HG03571 (cell line): ENCODE measurements around the gene MAPK14.

Source experiments
- ATAC-seq: cut with Tn5 transposase; IDR thresholded peaks from one replicate; pipeline ENCODE4 v1.9.1; 2021; ENCODE audit not compliant: unreplicated experiment

MAPK14 gene

DNA sequence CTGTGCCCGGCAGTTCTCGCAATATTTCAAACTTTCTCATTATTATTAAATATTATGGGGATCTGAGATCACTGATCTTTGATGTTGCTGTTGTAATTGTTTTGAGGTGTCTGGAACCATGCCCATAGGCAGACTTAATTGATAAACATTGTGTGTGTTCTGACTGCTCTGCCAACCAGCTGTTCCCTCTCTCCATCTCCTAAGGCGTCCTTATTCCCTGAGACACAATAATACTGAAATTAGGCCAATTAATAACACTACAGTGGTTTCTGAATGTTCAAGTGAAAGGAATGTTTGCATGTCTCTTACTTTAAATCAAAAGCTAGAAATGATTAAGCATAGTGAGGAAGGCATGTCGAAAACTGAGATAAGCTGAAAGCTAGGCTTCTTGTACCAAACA, 7.6 kb downstream of the MAPK14 start:
- ATAC-seq = no peak

DNA sequence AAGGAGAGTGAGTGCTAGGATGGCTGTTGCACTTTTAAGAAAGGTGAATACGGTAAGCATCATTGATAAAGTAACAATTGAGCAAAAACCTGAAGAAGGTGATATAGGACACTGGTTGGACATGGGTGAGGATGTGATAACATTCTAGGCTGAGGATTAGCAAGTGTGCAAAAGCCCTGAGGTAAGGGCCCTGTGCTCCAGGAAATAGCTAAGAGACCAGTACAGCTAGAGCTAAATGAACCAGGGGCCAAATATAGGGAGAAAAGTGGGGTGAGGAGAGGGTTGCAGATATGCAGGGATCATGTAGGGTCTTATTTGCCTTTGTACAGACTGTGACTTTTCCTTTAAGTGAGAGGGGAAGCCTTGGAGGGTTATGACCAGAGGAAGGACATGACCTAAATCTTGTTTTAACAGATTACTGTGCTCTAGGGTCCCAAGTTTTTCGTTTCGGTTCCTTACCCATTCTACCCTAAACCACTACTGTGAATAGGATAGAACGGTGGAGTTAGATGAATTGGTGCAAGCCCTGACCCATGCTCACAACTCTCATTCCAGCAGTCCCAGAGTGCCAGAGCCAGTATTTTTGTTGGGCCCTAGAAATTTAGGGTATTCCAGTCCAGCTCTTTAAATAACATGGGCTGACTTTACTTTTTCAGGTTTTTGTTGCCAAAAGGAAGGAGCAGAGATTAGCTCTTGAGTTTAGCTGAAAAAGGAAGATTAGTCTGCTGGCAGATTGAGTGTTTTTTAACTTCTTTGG, 10.7 kb downstream of the MAPK14 start:
- ATAC-seq = no peak

DNA sequence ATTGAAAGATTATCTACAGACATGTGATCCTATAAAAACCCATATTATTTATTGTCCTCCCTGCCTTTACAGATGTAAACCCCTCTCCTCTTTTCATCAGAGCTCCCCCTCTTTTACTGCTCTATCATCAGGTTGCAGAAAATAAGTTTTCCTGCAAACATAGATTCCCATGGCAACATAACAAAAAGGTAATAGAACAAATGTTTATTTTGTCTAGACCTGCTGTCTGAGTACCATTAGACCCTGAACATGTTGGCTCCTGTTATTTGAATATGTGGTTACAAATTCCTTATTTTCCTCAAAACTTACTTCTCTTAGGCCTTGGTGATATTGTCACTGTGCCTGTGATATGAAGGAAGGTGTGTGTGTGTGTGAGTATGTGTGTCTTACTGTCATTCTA, 11.5 kb downstream of the MAPK14 start:
- no peak for ATAC-seq

DNA sequence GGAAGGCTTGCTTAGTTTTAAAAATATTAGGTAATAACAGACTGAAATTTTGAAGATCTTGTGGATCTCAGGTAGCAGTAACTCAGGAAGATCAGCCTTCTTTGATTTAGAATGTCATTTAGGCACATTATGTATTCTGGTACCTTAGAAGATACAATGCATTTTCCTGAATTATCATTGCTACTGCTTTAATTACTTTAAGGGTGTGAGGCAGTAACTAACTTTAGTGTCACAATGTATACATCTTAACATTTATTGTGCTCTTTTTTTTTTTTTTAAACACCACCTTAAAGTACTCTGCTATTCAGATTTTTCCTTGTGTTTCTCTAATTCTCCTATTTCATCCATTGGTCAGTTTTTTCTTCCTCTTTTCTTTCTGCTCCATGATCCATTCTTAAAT, 13.3 kb downstream of the MAPK14 start:
- no peak for ATAC-seq

DNA sequence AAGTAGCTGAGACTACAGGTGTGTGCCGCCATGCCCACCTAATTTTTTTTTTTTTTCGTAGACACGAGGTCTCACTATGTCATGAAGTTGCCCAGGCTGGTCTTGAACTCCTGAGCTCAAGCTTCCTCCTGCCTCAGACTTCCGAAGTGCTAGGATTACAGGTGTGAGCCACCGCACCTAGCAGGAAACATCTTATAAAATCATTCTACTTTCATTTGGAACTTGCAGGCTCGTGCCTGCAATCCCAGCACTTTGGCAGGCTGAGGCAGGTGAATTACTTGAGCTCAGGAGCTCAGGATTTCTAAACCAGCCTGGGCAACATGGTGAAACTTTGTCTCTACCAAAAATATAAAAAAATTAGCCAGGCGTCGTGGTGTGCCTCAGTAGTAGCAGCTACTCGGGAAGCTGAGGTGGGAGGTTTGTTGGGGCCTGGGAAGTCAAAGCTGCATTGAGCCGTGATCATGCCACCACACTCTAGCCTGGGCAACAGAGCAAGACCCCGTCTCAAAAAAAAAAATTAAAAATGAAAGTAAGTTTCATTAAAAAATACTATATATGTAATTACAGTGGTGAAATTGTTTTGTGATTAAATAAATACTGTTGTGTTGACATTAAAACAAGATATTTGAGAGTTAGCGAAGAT, 15.1 kb downstream of the MAPK14 start:
- no peak for ATAC-seq

DNA sequence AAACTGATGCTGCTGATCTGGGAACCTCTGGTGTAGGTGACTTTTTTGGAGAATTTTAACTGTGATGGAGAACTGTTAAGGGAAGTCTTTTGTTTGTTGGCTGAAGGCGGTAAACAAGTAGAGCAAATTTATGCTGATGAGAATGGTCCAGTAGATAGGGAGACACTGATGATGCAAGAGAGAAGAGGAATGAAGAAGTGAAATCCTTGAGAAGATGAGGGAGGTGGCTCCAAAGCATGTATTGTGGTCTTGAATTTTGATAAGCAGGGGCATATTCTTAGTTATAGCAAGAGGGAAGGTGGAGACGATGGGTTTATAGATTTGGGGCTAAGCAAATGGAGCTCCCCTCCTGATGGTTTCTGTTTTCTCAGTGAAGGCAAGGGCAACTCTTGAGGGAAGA, 22.0 kb downstream of the MAPK14 start:
- no peak for ATAC-seq

DNA sequence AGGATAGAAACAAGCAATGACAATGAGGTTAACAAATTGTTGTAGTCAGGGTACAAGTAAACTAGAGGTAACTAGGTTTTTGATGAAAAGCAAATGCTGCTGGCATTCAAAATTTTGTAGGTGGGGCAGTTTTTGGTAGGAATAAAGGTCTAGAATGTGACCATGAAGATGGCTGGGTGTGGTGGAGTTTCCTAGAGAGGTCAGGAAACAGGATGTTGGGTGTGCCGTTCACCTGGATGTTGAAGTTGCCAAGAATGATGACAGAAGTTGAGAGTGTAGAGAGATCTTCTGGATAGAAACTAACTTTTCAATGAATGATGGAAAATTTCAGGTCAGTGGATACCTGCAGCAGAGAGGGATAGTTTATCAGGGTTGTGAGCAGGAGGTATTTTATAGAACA, 22.7 kb downstream of the MAPK14 start:
- no peak for ATAC-seq

DNA sequence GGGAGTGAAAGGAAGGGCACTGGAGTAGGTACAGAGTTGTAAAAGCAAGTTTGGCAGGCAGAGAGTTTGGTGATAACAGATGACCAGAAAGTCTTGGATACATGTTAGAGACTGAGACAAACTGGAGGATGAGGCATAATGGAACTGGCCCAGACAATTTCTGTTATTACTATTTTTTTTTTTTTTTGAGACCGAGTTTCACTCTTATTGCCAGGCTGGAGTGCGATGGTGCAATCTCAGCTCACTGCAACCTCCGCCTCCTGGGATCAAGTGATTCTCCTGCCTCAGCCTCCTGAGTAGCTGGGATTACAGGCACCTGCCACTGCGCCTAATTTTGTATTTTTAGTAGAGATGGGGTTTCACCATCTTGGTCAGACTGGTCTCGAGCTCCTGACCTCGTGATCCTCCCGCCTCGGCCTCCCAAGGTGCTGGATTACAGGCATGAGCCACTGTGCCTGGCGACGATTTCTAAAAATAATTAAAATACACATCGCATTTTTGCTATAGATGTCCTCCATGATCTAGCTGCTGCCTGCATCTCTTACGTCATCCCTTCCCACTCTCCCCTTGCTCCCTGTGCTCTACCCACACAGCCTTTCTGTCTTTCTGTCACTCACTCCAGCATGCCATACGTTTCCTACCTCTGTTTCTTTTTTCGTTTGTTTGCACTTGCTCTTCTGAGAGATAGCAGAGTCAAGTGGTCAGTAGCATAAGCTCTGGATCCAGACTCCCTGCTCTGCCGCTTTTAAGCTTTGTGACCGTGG, 23.5 kb downstream of the MAPK14 start:
- no peak for ATAC-seq

DNA sequence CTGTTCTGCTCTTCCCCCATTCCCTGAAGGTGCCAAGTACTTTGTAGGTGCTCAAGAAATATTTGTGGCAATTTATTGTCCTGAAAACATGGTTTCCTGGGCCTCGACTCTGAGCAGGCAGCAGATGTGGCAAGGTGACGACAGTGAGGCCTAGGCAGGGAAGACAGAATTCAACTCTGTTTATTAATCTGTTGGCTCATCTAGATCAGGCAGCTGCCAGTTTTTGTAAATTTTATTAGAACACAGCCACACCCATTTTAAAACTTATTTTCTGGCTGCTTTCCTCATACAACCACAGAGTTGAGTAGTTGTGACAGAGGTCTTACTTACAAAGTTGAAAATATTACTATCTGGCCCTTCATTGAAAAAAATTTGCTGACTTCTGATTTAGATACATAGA, 24.5 kb downstream of the MAPK14 start:
- ATAC-seq = no peak

DNA sequence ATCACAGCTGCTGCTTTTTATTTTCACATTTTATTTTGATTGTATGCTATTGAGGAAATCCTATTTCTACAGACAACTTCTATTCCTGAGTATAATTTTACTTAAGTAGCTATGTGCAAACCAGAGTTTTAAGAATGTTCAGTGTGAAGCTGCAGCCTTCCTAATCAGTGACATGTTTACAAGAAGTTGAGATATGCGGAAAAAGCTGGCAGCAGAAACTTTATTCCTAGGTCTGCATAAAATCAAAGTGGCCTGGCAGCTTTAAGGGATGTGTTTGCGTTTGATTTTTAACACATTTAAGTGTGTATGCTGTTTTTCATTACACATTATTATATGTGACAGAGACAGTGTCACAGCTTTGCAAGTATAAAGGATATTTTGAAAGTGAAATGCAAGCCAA, 26.3 kb downstream of the MAPK14 start:
- no peak for ATAC-seq

DNA sequence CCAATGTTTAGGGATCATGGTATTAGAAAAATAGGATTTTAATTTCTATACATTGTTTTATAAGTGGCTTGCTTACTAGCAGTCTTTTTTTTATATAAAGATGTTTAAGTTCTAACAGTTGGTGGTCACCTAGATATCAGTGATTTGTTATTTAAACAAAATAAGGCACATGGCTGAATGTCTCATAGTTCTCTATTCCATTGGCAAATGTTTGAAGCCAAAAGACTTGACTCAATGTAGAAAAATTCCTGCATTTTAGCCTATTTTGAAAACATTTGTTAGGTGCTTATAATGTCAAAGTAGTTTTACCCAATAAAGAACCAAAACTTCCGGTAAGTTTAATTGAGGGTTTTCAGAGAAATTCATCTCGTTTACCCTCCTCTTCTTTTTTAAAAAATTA, 26.8 kb downstream of the MAPK14 start:
- no peak for ATAC-seq

DNA sequence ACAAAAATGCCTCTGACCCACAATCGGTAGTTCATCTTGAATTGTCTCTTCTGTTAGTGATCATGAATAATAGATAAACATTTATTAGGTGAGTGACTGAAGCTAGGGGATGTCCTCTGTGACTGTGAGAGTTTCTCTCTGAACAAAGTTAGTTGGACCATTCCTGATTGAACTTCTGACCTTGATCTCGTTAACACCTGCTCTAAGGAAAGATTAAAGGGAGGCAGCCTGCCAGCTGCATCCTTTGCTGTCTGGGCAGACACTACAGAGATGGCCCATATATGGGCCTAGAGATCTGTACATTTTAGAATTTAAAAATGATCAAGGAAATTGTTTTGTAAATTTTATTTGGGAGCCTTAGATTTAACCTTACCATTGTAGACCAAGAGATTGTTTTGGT, 27.3 kb downstream of the MAPK14 start:
- no peak for ATAC-seq

GRCh38 chr6:36056178-36056577, 28.6 kb downstream of the MAPK14 start:
- no peak for ATAC-seq

- ATAC-seq = no peak
Measured at GRCh38 chr6:36061236-36061635, 33.6 kb downstream of the MAPK14 start.

GRCh38 chr6:36062247-36062646, 34.6 kb downstream of the MAPK14 start:
- no peak for ATAC-seq

DNA sequence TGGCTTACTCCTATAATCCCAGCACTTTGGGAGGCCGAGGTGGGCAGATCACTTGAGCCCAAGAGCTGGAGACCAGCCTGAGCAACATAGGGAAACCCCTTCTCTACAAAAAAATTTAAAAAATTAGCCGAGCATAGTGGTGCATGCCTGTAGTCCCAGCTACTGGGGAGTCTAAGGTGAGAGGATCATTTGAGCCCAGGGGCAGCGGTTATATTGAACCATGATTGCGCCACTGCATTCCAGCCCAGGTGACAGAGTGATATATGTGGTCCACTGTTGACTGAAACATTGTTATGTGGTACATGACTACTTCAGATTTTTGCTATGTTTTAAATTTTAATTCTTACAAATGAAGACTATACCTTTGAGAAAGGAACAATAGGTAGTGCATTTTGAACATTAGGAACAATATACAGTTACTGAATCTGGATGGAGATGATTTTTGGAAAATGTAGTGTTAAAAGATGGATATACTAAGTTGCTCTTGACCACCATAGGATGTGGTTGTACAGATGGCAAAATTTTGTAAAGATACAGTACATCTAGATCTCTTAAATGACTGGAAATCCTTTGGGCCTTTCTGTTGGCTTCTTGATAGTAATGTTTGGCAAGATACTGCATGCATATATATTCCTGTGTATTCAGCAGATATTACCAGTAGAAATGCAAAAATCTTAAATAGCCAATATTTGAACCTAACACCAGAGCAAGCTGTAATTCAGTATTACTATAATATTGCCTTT, 35.9 kb downstream of the MAPK14 start:
- ATAC-seq = no peak

GRCh38 chr6:36064770-36065396, 37.3 kb downstream of the MAPK14 start:
- ATAC-seq = no peak

- no peak for ATAC-seq
Measured at GRCh38 chr6:36065916-36066315, 38.3 kb downstream of the MAPK14 start.

DNA sequence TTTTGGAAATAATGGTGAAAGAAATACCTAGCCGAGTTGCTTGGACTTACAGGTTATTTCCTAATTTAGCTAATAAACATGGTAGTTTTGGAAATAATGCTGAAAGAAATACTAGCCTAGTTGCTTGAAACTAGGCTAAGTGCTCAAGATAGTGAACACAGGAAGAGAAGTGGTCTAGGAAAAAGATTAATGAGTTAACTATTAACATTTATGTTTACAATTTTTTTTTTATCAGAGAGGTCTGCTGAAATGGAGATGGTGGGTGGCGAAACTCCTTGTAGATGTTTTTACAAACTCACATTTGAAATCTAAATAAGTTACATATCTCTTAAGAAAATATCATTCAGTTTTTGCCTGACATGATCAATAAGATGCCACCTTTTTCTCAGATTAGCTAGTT, 39.2 kb downstream of the MAPK14 start:
- no peak for ATAC-seq

DNA sequence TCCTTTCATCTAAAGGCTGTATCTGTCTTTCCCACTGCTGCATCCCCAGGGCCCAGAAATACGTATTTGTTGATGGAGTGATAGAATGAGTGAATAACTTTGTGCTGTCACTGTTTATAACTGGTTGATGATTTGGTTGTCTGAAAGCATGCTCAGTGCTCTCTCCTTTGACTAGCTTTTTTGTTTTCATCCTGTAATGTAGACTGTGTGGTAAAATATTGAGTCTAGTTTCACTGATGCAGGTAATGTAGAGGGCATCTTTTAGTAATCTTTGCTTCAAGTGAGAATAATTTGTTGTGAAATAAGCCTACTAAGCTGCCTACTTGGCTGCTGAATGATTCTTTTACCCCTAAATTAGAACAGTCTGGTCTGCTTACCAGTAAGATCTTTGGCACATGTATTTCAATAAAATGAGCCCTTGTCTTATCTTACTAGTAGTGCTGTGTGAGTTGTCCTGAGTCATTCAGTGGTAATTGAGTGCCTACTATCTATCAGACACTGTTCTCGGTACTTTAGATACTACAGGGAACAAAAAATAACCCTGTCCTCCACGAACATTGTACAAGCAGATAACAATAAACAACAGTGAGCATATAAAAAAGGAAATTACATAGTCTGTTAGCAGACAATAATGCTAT, 39.9 kb downstream of the MAPK14 start:
- ATAC-seq = no peak

DNA sequence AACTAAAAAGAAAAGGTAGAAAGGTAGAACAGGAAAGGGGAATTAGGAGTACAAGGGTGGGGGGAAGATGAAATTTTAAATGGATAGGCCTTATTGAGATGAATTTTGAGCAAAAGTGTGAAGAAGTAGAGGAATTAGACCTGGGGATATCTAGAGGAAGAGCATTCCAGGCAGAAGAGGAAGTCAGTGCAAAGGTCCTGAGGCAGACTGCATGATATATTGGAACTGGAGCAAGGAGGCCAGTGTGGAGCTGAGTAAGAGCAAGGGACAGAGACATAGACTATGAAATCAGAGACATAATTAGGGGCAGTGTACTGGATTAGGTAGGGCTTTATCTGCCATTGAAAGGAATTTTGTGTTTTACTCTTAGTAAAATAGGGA, 40.4 kb downstream of the MAPK14 start:
- ATAC-seq = no peak
